IPS DF 4.7 (cell line): ENCODE results near the gene ARID1A.
"Not testable (repeated sequence)": the region's sequence is repeated elsewhere in the genome, so short reads cannot be mapped to it uniquely, and the experiment has no call there.

Experiments used
- DNase-seq: peaks from one replicate; pipeline ENCODE4 v3.0.0-alpha.2; 2013; ENCODE audit warnings: low spot score; ENCODE audit errors: extremely low read depth

ARID1A gene

GRCh38 chr1:26787381-26787705 lies 91.5 kb downstream of the ARID1A start:
- no peak for DNase-seq

- DNase-seq: no peak
Observed at GRCh38 chr1:26787706-26788514, 92.1 kb downstream of the ARID1A start, which contains the start of gene PIGV. TSS of gene PIGV (plus strand) at chr1:26787950. CDS start at chr1:26790816, 2,866 bp downstream.

DNA sequence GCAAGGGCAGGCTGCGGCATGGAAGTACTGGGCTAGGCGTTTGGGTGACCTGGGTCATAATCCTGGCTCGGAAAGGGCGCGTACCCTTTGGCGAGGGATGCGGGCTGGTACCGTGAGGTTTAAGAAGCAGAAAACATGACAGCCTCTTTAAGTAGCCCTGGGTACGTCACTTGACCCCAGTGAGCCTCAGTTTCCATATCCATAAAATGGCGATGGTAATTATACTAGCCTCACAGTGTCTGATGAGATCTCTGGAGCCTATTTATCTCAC lies 92.6 kb downstream of the ARID1A start:
- no peak for DNase-seq

GRCh38 chr1:26788836-26789611 lies 93.2 kb downstream of the ARID1A start:
- DNase-seq: no peak

DNA sequence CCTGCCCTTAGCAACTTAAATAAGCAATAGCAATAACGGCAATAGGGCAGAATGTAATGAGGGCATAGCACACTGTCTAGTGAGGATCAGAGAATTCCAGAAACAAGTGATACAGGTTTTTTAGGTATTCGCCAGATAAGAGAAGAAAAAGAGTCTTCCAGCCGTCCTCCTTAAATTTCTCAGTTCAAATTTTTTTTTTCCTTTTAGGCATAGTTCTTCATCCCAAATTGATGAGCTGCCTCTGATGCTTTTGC lies 93.7 kb downstream of the ARID1A start:
- no peak for DNase-seq

DNA sequence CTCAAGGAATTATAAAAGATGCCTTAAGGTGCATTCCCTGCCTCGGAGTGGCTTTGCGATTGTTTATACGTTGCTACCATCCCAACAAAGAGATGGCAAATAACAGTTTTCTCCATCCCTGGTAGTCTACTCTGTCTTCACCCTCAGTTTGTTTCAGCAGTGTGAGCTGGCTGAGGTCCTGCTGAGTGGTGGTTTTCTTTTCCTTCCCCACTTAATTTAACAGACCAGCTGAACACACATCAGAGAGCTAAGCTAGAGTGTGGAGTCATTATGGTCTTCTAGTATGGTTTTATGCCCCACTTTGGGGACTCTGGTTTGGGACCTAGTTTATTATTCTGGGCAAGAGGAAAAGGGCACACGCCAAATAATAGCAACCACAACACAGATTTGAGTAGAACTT lies 94.1 kb downstream of the ARID1A start:
- no peak for DNase-seq

- DNase-seq: no peak
Observed at GRCh38 chr1:26790551-26790953, 94.7 kb downstream of the ARID1A start.

DNA sequence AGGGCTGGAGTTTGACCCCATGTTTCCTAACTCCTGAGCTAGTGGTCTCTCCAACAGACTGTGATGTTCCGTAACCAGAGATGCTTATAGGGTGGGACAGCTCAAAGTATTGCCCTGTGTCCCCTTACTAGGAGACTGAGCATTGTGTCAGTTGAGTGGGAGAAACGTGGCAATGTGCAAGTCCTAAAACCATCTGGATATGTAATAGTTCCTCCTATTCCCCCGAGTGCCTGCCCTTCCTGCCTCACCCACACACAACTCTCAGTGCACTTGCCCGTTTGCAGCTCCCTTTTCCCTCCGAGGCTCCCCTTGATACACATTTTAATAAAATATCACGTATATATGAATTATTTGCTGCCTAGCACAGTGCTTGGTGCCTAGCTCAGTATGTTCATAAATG lies 95.3 kb downstream of the ARID1A start:
- DNase-seq: no peak

- DNase-seq: no peak
Observed at GRCh38 chr1:26791626-26792025, 95.8 kb downstream of the ARID1A start.

GRCh38 chr1:26792924-26793323 lies 97.1 kb downstream of the ARID1A start:
- DNase-seq: no peak

GRCh38 chr1:26794391-26794790 lies 98.6 kb downstream of the ARID1A start:
- no peak for DNase-seq

DNA sequence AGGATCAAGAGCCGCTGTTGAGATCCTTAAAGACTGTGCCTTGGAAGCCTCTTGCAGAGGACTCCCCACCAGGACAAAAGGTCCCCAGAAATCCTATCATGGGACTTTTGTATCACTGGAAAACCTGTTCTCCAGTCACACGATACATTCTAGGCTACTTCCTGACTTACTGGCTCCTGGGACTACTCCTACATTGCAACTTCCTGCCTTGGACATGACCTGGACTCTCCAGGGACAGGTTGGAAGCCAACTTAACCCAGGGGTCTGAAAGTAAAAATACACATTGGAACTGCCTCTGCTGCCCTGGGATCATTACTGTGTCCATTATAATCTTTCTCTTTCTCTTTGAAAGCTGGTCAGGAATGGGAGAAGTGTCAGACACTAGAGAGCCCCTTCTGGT lies 101.8 kb downstream of the ARID1A start:
- no peak for DNase-seq

GRCh38 chr1:26799479-26800142 lies 103.8 kb downstream of the ARID1A start:
- DNase-seq: no peak

DNA sequence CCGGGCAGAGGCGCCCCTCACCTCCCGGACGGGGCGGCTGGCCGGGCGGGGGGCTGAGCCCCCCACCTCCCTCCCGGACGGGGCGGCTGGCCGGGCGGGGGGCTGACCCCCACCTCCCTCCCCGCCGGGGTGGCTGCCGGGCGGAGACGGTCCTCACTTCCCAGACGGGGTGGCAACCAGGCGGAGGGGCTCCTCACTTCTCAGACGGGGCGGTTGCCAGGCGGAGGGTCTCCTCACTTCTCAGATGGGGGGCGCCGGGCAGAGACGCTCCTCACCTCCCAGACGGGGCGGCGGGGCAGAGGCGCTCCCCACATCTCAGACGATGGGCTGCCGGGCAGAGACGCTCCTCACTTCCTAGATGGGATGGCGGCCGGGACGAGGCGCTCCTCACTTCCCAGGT lies 108.1 kb downstream of the ARID1A start:
- DNase-seq: not testable (repeated sequence)

GRCh38 chr1:26810105-26810504 lies 114.3 kb downstream of the ARID1A start:
- not testable (repeated sequence) for DNase-seq

GRCh38 chr1:26811057-26811456 lies 115.2 kb downstream of the ARID1A start:
- DNase-seq: no peak

GRCh38 chr1:26811708-26812107 lies 115.9 kb downstream of the ARID1A start:
- no peak for DNase-seq

DNA sequence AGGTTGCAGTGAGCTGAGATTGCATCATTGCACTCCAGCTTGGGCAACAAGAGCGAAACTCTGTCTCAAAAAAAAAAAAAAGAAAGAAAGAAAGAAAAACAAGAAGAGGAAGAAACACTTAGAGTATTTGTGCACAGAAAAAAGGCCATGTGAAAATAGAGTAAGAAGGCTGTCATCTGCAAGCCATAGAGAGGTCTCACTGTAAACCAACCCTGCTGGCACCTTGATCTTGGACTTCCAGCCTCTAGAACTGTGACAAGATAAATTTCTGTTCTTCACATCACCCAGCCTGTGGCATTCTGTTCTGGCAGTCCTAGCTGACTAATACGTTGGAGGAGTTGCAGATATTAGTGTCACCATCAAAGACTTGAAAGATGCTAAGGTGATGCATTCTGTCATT lies 118.6 kb downstream of the ARID1A start:
- no peak for DNase-seq

GRCh38 chr1:26814893-26815292 lies 119.1 kb downstream of the ARID1A start:
- no peak for DNase-seq

DNA sequence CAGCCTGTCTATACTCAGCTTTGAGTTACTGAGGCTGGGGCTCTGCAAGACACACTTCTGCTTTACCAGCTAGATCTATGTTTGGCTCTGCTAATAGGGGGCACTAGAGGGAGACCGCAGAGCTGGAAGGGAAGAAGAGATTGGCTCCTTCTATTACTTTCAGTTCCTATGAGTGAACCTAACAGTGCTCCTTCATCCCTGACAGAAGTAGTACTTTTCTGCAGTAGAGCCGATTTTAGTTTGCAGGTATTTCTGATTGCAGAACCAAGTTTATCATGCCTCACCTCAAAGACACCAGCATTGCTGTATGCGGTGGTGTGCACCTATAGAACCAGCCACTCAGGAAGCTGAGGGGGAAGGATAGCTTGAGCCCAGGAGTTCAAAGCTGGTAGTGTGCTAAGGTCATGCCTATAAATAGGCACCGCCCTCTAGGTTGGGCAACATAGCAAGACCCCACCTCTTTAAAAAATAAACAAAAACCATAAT lies 125.0 kb downstream of the ARID1A start:
- DNase-seq: no peak

- DNase-seq: no peak
Observed at GRCh38 chr1:26822737-26823395, 127.1 kb downstream of the ARID1A start.

DNA sequence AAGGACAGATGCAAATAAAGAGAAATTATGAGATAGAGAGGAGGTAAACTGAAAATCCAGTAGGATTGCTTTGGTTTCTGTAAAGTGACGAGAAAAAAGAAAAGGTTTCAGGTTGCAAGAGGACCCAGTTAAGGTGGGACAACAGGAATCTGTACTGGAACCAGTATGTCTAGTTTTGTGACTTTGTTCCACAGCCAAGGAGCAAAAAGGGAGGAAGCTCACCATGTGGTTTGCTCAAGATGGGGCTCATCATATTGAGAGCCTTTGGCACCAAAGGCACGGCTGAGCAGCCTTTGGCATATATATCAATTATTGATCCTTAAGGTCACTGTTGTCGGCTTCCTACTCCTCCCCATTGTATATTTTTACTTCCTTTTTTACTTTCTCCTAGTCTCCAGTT lies 128.9 kb downstream of the ARID1A start:
- no peak for DNase-seq
